Measurements from ENCODE around the gene CMTM1.

Gene CMTM1

GRCh38 chr16:66566051-66566901 is at the start of gene CMTM1:
CMTM1 (plus strand) TSS chr16:66566439; CDS start chr16:66566514, 75 bp downstream.
- DNase-seq (ENCODE audit: low read depth, low spot score): peak; percentile 65

DNA sequence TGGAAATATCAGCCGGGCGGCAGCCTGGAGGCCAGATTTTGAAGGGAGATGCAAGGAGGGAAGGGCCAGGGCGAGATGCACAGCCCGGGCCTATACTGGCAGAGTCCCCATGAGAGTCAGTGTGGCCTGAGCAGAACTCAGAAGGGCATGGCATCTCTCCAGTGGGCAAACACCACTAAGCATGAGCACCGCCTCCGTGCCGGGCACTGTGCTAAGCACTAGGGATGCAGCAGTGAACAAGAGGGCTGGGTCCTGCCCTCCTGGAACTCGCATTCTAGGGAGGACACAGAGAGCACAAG is 49.8 kb upstream of the CMTM1 start:
- DNase-seq (ENCODE audit: low read depth, low spot score): no peak

- peak; percentile 86 for DNase-seq (ENCODE audit: low read depth, low spot score)
Observed at GRCh38 chr16:66516808-66517585, 49.2 kb upstream of the CMTM1 start.

DNA sequence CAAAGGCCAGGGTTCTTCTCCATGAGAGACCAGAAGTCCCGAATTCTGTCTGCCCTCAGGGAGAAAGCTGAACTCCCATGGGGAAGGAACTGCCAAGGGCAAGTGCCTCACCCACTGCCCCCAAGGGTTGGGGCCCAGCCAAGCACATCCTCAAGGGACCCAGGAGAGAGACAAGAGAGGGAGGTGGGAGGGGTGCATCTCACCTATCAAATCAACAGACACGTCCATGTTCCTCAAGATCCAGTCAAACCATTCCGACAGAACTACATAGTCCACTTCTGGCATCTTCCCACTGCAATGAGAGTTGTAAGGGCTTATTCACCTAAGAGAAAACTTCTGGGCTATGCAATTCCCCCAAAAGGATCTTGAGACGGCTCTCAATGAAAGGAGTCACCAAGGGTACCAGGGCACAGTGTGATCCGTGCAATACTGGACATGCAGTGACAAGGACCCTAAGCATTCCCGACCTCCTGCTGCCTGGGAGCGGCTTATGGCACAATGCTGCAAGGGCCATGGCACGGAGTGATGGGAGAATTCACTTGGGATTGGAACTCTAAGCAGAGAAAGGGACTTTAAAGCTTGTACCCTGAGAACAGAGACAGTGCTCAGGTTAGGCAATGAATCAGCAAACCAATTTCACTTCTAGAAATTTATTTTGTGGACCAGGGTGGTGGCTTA is 48.5 kb upstream of the CMTM1 start:
- DNase-seq (ENCODE audit: low read depth, low spot score): no peak

DNA sequence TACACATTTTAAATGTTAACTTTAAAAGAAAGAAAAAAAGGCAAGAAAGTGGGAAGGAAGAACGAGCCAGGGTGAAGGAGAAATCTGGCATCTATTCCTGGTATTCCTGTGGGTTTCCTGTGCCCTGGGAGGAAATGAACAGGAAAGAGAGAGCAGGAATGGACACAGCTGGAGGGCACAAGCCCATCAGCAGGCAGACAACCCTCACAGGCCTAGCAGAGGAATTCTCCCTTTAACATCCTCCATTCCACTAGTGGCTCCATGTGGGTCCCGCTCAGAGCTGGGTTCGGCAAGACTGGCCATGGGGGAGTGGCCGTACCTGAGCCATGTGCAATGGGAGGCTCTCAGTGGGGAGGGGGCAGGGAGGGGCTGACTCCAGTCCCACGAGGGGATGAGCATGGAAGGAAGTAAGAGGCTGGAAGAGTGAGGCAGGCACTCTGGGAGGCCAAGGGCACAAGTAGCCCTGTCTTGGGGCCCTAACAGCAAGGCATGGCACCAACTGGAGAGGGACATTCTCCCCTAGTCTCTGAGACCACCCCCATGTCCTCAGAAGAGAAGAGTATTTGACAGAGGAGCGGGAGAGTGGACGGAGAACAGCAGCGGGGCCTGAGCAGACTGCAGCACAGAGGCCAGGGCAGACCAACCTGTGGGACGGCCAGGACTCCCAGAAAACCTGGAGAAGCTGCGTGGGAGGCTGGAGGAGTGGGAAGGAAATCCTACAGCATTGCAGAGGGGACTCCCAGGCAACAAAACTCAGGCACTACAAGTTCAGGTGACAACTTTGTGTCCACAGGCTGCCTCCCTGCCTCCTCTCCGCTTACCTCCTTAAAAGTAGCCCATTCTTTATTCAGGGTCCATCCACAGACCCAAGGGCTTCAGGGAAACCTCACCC is 46.5 kb upstream of the CMTM1 start:
- no peak for DNase-seq (ENCODE audit: low read depth, low spot score)

DNA sequence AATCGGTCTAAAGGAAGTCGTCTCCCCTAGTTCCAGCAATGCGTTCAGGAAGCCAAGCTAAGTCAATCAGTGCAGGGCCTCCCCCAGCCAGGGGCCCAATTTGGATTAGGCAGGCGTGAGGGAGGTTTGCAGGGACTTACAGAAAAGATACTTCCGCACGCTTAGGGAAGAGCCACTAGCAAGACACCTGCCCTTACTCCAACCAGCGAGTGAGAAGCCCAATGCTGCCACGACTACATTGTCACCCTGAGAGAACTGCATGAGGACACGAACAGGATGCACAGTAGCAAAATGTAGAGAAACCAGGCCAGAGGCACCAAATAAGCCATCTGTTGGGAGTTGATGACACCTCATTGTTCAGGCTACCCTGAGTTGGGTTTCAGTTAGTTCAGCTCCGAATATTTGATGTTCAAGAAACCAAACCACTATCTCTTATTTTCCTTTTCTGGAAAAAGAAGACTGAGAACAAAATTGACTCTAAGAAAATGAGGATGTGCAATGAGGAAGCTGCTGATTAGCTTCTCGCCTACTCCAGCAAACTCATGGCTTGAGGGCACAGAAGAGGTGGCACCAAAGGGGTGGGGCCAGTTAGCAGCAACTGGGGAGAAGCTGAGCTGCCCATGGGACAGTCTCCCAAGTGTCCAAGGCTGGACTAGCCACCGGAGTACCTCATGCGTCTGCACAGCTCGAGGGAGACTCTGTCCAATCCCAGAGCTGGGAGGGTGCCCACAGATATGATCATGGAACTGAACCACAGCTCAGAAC is 45.7 kb upstream of the CMTM1 start:
- no peak for DNase-seq (ENCODE audit: low read depth, low spot score)

GRCh38 chr16:66521252-66521713 is 45.0 kb upstream of the CMTM1 start:
- DNase-seq (ENCODE audit: low read depth, low spot score): no peak

DNA sequence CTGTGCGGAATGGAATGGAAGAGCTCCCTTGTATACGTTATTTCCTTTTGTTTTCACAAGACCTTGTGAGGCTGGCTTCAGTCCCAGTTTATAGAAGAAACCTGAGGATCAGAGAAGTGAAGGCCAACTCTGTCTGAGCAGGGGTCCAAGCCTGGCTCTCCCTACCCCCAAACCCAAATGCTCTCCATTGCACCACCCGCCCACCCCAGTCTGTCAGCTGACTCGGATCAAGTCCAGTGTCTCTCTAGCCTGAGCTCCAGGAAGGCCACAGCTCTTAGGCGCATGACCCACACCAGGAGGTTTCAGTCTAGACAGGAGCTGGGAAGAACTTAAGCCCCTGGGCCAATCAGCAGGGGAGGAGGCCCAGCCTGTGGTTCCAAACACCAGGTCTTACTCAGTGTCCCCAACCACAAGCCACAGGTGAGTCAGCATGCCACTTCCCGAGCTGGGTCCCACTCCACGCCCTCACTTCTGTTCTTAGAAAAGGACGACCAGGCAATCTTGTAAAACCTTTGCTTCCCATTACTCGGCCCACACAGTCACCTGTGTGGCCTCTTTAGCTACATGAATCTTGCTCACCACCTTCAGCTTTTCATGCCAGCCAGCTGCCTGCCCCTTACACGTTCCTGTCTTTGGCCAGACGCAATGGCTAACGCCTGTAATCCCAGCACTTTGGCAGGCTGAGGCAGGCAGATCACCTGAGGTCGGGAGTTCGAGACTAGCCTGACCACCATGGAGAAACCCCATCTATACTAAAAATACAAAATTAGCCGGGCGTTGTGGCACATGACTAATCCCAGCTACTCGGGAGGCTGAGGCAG is 44.1 kb upstream of the CMTM1 start:
- no peak for DNase-seq (ENCODE audit: low read depth, low spot score)

DNA sequence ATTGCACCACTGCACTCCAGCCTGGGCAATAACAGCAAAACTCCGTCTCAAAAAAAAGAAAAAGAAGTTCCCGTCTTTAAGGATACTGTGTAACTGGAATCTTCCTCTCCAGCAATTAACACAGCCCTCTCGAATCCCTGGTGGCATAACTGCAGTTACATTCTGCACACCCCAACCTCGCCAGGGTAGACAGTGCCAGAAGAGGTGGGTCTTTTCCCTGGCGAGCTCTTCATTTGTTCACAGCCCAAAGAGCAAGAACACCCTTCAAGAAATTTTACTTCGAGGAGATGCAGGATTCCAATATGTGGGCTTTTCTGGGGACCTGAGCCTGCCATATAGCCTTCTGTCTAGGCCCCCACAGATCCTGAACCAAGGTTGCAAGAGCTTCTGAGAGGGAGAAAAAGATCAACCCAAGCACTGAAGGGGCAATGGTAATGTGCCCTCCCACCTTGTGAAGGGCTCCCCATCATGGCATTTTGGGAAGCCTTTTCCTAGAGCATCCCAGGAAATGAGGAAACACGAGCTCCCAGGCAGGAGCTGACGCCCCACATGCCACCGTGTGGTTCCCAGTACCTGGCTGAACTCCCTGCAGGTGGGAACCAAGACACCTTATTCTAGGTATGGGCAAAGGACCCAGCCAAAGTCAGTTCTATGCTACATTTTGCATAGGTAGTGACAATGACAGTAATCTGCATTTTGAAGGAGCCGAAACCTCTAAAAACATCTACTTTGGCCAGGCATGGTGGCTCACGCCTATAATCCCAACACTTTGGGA is 43.2 kb upstream of the CMTM1 start:
- no peak for DNase-seq (ENCODE audit: low read depth, low spot score)

GRCh38 chr16:66523861-66524354 is 42.3 kb upstream of the CMTM1 start:
- DNase-seq (ENCODE audit: low read depth, low spot score): no peak

DNA sequence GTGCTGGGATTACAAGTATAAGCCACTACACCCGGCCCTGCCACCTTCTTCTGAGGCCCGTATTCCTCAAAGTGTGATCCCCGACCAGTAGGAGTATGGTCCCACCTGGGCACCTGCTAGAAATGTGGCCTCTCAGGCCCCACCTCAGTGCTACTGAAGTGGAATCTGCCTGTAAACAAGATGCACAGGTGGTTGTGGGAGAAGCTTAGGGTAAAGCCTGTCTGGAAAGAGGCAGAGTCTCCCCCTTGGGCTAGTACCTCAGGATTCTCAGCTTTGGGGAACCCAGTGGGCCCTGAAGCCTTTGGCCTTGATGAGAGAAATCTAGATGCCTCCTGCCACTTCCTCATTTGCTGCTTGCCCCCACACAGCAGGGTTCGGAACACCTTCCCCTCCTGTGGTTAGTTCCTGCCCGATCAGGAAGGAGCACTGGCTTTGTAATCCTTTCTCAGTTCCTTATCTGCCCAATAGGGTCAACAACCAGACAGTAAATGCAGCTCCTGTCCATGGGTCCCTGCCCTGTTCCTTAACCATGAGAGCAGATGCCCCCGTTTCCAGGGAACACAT is 41.6 kb upstream of the CMTM1 start:
- no peak for DNase-seq (ENCODE audit: low read depth, low spot score)

DNA sequence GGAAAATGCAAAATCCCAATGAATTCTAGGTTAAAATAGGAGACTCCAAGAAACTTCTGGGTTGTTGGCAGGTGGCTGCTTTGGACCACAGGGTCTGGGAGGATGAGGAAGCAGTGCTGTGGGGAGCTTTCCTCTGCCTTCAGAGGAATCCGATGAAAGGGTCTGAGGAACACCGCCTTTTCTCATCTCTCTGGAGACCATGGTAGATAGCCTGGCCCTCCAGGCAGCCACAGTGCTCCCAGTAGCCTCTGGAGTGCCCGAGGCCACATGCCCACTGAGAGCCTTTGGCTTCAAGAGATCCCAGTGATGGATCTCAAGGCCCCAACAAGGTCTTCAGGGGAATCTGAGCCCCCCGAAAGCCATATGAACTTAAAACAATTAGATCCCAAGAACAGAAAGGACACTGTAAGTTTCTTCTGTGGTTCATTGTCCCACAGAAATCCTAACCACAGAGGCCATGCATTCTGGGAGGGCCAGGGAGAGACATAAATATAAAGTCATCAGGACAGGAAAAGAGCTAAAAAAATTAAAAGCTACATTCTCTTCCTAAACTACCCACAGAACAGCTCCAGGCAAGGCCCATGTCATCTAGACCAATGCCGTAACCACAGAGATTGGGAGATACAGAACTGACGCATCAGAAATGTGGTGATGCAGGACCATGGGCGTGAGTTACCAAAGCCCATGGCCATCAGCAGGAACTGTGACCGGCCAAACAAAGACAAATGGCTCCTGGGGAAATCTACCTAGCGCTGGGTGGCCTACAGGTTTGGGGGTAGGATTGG is 40.7 kb upstream of the CMTM1 start:
- no peak for DNase-seq (ENCODE audit: low read depth, low spot score)

DNA sequence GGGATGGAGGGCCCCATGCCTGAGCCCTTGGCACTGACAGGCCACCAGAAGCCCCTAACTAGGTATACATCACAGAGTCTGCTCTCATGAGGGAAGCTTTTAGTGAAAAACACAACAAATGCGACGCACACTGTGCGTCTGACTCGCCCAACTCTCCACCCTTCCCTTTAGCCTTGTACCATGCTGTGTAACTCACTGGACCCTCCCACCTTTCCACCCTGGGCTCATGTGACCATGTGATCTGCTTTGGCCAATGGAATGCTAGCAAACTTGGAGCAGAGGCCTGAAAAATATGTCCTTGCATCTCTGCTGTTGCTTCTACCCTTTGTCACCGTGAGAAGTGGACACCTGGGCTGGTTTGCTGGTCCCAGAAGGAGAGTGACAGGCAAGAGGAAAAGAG is 37.9 kb upstream of the CMTM1 start:
- DNase-seq (ENCODE audit: low read depth, low spot score): no peak

- no peak for DNase-seq (ENCODE audit: low read depth, low spot score)
Observed at GRCh38 chr16:66529475-66529874, 36.8 kb upstream of the CMTM1 start.

- no peak for DNase-seq (ENCODE audit: low read depth, low spot score)
Observed at GRCh38 chr16:66534376-66534799, 31.9 kb upstream of the CMTM1 start.

GRCh38 chr16:66536525-66536924 is 29.7 kb upstream of the CMTM1 start:
- DNase-seq (ENCODE audit: low read depth, low spot score): no peak

DNA sequence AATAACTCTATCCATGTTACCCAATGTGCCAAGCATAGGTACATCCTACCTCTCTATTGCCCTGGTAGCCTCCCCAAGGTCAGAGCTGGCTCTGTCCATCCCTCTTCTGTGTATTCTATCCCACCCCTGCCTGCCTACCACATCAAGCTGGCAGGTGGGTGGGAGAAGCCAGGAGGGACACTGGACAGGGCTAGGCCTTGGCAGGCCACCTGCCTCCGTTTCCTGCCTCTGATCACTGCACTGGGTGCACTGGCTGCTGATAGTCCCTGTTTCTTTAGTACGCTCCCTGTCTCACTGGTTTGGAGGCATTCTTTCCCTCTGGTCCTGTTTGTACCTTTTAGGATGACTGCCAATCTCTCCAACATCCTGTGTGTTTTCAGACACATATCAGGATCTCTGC is 29.0 kb upstream of the CMTM1 start:
- DNase-seq (ENCODE audit: low read depth, low spot score): no peak

GRCh38 chr16:66538910-66539309 is 27.3 kb upstream of the CMTM1 start:
- DNase-seq (ENCODE audit: low read depth, low spot score): no peak

All from ELF-1 (cell line).